ENCODE measurements around the gene CBARP. TPM values are rescaled to one million over a fixed set of nuclear protein-coding genes. Genes with fewer than 3 reads are reported as not detected.

CBARP gene
- total and polyA plus RNA-seq, 2 of the 13 experiments (the other 11 are each of a cell fraction or from before 2014, with no cell fraction given) = 1.2 to 1.4 TPM

DNA sequence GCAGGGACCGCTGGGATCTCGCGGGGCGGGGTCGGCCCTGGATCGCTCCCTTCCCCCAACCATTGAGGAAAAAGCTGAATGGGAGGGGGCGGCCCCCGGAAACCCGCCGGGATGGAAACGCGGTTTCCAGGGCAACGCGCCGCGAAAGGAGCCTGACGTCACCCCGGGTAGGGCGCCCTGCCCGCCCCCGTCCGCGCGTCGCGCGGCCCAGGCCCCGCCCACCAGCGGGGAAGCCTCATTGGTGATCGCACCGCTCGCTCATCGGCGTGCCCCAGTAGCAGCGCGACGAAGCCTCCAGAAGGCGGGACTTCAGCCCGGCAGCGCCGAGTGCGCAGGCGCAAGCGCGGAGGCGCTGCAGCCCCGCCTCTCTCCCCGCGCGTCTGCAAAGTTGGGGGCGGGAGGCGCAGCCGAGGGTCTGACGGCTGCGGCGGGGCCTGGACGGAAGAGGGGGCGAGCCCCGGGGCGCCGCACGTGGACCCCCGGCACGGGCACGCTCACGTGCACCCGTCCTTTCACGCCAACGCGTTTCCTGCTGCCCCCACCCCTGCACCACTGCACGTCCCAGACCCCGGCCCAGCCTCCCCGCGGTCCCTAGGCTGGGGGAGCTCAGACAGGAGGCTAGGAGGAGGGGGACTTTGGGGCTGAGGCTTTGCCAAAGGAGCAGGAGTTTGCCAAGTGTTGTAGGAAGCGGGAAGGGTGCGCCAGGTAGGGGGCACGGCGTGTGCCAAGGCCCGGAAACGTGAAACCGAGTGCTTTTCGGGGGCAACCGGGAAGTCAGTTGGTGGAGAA is 23.1 kb upstream of the CBARP start (continued):
- TF ChIP-seq ZNF501 (CRISPR knock-in tag; IDR thresholded peaks at IDR 0.05) (no peak; the same call in 1 of the 2 replicates), TGIF2 (CRISPR knock-in tag; IDR thresholded peaks at IDR 0.05) (0 out of 2 replicates have a peak, but pooled peaks have one; percentile 32), RBM22 (optimal IDR thresholded peaks at IDR 0.05; ENCODE audit: low read length) (no peak), KAT8 (CRISPR knock-in tag; IDR thresholded peaks at IDR 0.05) (no peak; the same call in 1 of the 2 replicates), FIP1L1 (IDR thresholded peaks at IDR 0.05; ENCODE audit: borderline replicate concordance, insufficient read depth, low read depth, low read length) (no peak), CAMTA2 (CRISPR knock-in tag; IDR thresholded peaks at IDR 0.05; ENCODE audit: borderline replicate concordance) (no peak), SOX6 (IDR thresholded peaks at IDR 0.05) (no peak), SOX6 (CRISPR knock-in tag; IDR thresholded peaks at IDR 0.05) (peak; percentile 28; the same call in 1 of the 2 replicates), ZFP62 (CRISPR knock-in tag; IDR thresholded peaks at IDR 0.05) (no peak), ZNF337 (CRISPR knock-in tag; IDR thresholded peaks at IDR 0.05; ENCODE audit: borderline replicate concordance, low read depth) (no peak), NR2C2 (CRISPR knock-in tag; IDR thresholded peaks at IDR 0.05; ENCODE audit: borderline replicate concordance) (no peak), ZSCAN31 (CRISPR knock-in tag; IDR thresholded peaks at IDR 0.05; ENCODE audit: low read depth) (0 out of 2 replicates have a peak, but pooled peaks have one; percentile 17), ETV6 (CRISPR knock-in tag; conservative IDR thresholded peaks at IDR 0.05) (no peak), HDAC1 (CRISPR knock-in tag; IDR thresholded peaks at IDR 0.05) (peak; percentile 79), SMAD1 (CRISPR knock-in tag; IDR thresholded peaks at IDR 0.05; ENCODE audit: borderline replicate concordance, low read depth) (no peak), ZSCAN25 (CRISPR knock-in tag; IDR thresholded peaks at IDR 0.05) (0 out of 2 replicates have a peak, but pooled peaks have one; percentile 18), RARG (CRISPR knock-in tag; IDR thresholded peaks at IDR 0.05; ENCODE audit: low read depth) (no peak), SRSF9 (IDR thresholded peaks at IDR 0.05; ENCODE audit: borderline replicate concordance, insufficient read depth, low read depth, low read length, poor library complexity, severe bottlenecking) (no peak), GATAD1 (CRISPR knock-in tag; IDR thresholded peaks at IDR 0.05) (peak; percentile 37; the same call in 1 of the 2 replicates), ZNF777 (CRISPR knock-in tag; IDR thresholded peaks at IDR 0.05) (peak; percentile 81), PHB2 (IDR thresholded peaks at IDR 0.05; ENCODE audit: partially characterized antibody) (no peak), ELF3 (CRISPR knock-in tag; IDR thresholded peaks at IDR 0.05) (0 out of 2 replicates have a peak, but pooled peaks have one; percentile 25), NFKB2 (CRISPR knock-in tag; IDR thresholded peaks at IDR 0.05; ENCODE audit: borderline replicate concordance) (0 out of 2 replicates have a peak, but pooled peaks have one; percentile 7), ZNF772 (CRISPR knock-in tag; IDR thresholded peaks at IDR 0.05) (peak; percentile 67; the same call in 1 of the 2 replicates), MIER3 (CRISPR knock-in tag; IDR thresholded peaks at IDR 0.05; ENCODE audit: borderline replicate concordance) (no peak), BRD4 (CRISPR knock-in tag; IDR thresholded peaks at IDR 0.05) (peak; percentile 48; the same call in 1 of the 2 replicates), KDM3A (CRISPR knock-in tag; IDR thresholded peaks at IDR 0.05; ENCODE audit: low read depth) (0 out of 2 replicates have a peak, but pooled peaks have one; percentile 23)
- TF ChIP-seq, protein P1, sequence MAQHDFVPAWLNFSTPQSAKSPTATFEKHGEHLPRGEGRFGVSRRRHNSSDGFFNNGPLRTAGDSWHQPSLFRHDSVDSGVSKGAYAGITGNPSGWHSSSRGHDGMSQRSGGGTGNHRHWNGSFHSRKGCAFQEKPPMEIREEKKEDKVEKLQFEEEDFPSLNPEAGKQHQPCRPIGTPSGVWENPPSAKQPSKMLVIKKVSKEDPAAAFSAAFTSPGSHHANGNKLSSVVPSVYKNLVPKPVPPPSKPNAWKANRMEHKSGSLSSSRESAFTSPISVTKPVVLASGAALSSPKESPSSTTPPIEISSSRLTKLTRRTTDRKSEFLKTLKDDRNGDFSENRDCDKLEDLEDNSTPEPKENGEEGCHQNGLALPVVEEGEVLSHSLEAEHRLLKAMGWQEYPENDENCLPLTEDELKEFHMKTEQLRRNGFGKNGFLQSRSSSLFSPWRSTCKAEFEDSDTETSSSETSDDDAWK (CRISPR knock-in tag; IDR thresholded peaks at IDR 0.05) = no peak
- TF ChIP-seq, protein P2, sequence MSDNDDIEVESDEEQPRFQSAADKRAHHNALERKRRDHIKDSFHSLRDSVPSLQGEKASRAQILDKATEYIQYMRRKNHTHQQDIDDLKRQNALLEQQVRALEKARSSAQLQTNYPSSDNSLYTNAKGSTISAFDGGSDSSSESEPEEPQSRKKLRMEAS (IDR thresholded peaks at IDR 0.05) = peak; percentile 35; the same call in 1 of the 2 replicates
- TF ChIP-seq, protein P3, sequence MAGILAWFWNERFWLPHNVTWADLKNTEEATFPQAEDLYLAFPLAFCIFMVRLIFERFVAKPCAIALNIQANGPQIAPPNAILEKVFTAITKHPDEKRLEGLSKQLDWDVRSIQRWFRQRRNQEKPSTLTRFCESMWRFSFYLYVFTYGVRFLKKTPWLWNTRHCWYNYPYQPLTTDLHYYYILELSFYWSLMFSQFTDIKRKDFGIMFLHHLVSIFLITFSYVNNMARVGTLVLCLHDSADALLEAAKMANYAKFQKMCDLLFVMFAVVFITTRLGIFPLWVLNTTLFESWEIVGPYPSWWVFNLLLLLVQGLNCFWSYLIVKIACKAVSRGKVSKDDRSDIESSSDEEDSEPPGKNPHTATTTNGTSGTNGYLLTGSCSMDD (CRISPR knock-in tag; IDR thresholded peaks at IDR 0.05) = no peak
